ENCODE data around the gene CHRNA1. TPM values are rescaled to one million over a fixed set of nuclear protein-coding genes. Genes with fewer than 3 reads are reported as not detected.

Gene CHRNA1
- total and polyA plus RNA-seq, 4 donors, result 2.0 TPM; not detected in 3

DNA sequence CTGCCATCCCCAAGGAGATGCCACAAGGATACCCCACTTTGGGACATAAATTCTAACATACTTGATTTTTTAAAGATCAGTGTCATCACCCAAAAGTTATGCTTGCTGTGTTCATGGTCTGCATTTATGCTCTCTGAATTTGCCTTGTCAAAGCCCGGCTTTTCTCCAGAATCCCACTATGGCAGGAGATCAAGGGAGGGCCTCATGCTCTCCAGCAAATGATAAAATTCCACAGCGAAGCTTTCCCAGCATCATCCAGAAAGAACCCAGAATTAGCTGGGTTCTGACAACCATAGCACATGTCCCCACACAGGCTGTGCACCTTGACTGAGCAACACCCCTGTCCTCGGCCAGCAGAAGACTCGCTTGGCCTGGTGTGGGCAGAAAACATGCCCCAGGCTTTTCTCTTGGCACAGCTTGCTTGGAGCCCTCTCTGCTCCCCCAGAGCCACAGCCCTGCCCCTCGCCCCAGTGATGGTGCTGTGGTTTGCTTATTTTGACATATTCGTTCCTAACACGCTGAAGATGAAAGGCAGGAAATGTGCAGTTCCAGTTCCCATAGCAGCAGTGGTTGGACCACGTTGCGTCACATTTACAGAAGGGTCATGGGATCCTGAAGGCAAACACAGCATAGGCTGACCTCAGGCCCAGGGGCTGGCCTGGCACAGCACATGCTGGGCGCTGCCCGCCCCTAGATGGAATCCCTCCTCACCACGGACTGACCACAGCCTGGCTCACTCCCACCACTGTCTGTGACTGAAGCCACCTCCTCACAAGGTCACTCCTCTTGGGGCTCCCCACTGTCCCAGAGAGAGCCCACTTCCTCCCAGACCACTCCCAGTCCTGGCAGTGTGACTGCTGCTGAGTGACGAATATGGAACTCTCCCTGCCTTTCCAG lies 14.1 kb upstream of the CHRNA1 start:
- Histone ChIP-seq H3K4me1 (ENCODE audit: control insufficient read depth in 1 of 2, insufficient read depth in 2 of 2, low read length in 2 of 2) (no peaks in the 10 kb centered on the region), H3K27me3 (ENCODE audit: control insufficient read depth in 1 of 2, insufficient read depth in 2 of 2, low read length in 1 of 2) (no peaks in the 10 kb centered on the region), H3K36me3 (ENCODE audit: control insufficient read depth in 1 of 2, insufficient read depth in 2 of 2, low read length in 1 of 2) (no peaks in the 10 kb centered on the region), H3K27ac (ENCODE audit: low read depth in 1 of 2, low read length in 2 of 2) (no peak overlapping the region), H3K4me3 (ENCODE audit: low read length in 2 of 2) (no peak overlapping the region), H3K9me3 (ENCODE audit: control insufficient read depth, low read length) (no peaks in the 10 kb centered on the region)
- DNase-seq (peak in 1 of 2 donors; percentile 76), ATAC-seq (ENCODE audit: low FRiP score) (peak; percentile 32)
- intact Hi-C loops (cut with DNase I), result no loop called here
- WGBS, 2 donors, result 85 to 86% methylated on average over 13 of the region's 13 CpGs

DNA sequence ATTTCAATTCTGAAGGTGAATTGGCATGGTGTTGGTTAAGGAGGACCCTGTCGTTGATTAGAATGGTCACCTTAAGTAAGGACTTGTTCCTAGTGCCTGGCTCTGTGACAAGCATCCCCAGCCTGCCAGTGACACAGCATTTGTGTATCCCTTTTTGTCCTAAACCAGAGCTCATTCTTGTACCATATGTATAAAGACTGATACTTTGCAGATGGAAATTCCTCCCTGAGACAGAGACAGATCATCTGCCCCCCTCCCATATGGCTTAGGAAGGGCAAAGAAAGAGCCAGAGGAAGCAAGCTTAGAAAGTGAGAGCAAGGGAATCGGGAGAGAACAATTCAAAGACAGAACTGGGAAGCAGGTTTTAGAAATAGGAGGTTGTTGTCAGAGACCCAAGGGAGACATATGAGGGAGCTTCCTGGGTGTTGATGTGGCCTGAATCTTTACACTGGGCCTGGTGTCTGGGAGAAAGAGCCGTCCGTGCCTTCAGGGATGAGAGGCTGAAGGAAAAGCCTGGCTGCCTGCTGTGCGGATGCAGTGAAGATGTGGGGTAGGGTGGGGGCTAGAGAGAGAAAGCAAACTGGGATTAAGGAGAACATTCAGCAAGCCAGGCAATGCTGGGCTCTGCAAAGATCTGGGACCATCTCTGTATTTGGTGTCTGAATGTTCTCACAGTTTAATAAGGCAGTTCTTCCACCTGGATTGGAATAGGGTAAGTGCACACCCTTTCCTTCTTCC lies 13.2 kb upstream of the CHRNA1 start:
- H3K4me3 ChIP-seq (ENCODE audit: low read length in 2 of 2), result no peak overlapping the region
- WGBS, 2 donors, result 75 to 97% methylated on average over 5 of the region's 5 CpGs
- no peak overlapping the region for H3K27ac ChIP-seq (ENCODE audit: low read depth in 1 of 2, low read length in 2 of 2)
- intact Hi-C loops (cut with DNase I), result no loop called here
- ATAC-seq (ENCODE audit: low FRiP score), result no peak
- H3K9me3 ChIP-seq (ENCODE audit: control insufficient read depth, low read length), result no peaks in the 10 kb centered on the region
- no peak for DNase-seq
- H3K36me3 ChIP-seq (ENCODE audit: control insufficient read depth in 1 of 2, insufficient read depth in 2 of 2, low read length in 1 of 2), result no peaks in the 10 kb centered on the region
- no peaks in the 10 kb centered on the region for H3K27me3 ChIP-seq (ENCODE audit: control insufficient read depth in 1 of 2, insufficient read depth in 2 of 2, low read length in 1 of 2)
- peaks cover 0 to 2% of the 10 kb centered on the region in 2 donors for H3K4me1 ChIP-seq (ENCODE audit: control insufficient read depth in 1 of 2, insufficient read depth in 2 of 2, low read length in 2 of 2)

- H3K4me1 ChIP-seq (ENCODE audit: control insufficient read depth in 1 of 2, insufficient read depth in 2 of 2, low read length in 2 of 2), result peaks cover 0 to 2% of the 10 kb centered on the region in 2 donors
- intact Hi-C loops (cut with DNase I), result no loop called here
- WGBS, 2 donors, result 88 to 91% methylated on average over 3 of the region's 3 CpGs
These were observed 12.4 kb upstream of the CHRNA1 start for GRCh38 chr2:174776675-174777074.

DNA sequence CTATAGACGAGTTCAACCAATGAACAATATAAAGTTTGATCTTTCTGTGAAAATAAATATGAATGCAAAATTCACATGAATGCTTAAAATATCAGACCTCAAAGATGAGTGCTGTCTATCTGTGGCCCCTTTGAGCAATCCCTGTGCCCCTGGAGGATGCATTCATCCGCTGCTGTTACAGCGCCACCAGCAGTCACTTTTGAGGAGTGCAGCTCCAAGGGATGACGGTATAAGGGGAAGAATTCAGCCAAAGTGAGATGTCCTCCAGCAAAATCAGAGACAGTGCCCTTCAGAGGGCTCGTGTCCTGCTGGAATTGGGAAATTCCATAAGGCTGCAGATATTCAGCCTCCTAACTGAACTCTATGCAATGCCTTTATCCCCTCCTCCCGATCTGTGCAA lies 12.0 kb upstream of the CHRNA1 start:
- 82 to 86% methylated on average over 6 of the region's 6 CpGs for WGBS, 2 donors
- H3K9me3 ChIP-seq (ENCODE audit: control insufficient read depth, low read length), result no peaks in the 10 kb centered on the region
- no peaks in the 10 kb centered on the region for H3K27me3 ChIP-seq (ENCODE audit: control insufficient read depth in 1 of 2, insufficient read depth in 2 of 2, low read length in 1 of 2)
- H3K4me1 ChIP-seq (ENCODE audit: control insufficient read depth in 1 of 2, insufficient read depth in 2 of 2, low read length in 2 of 2), result peaks cover 0 to 2% of the 10 kb centered on the region in 2 donors
- no peak for ATAC-seq (ENCODE audit: low FRiP score)
- H3K36me3 ChIP-seq (ENCODE audit: control insufficient read depth in 1 of 2, insufficient read depth in 2 of 2, low read length in 1 of 2), result no peaks in the 10 kb centered on the region
- no peak for DNase-seq
- no peak overlapping the region for H3K4me3 ChIP-seq (ENCODE audit: low read length in 2 of 2)
- no peak overlapping the region for H3K27ac ChIP-seq (ENCODE audit: low read depth in 1 of 2, low read length in 2 of 2)
- intact Hi-C loops (cut with DNase I), result no loop called here

More at GRCh38 chr2:174776675-174777074, 12.4 kb upstream of the CHRNA1 start:
- Histone ChIP-seq H3K27ac (ENCODE audit: low read depth in 1 of 2, low read length in 2 of 2) (no peak overlapping the region), H3K4me3 (ENCODE audit: low read length in 2 of 2) (no peak overlapping the region), H3K27me3 (ENCODE audit: control insufficient read depth in 1 of 2, insufficient read depth in 2 of 2, low read length in 1 of 2) (no peaks in the 10 kb centered on the region), H3K9me3 (ENCODE audit: control insufficient read depth, low read length) (no peaks in the 10 kb centered on the region), H3K36me3 (ENCODE audit: control insufficient read depth in 1 of 2, insufficient read depth in 2 of 2, low read length in 1 of 2) (no peaks in the 10 kb centered on the region)
- no peak for DNase-seq
- ATAC-seq (ENCODE audit: low FRiP score), result no peak

DNA sequence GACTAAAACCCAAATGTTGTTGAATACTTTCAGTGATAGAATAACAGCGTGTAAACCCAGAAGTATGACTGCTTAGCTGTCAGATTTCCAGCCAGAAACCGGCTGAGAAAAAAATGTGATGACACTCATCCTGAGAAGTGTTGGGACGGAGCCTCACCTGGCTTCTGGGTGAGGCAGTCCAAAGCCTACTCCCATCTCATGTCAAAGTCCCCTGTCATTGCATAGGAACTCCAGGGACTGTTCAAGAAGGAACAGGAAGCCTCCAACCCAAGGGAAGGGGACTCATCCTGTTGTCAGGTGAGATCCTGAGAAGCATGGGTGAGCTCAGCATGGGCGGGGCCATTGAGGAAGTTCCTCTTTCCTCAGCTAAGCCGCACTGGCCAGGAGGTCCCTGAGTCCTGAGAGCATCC lies 11.3 kb upstream of the CHRNA1 start:
- no peak overlapping the region for H3K27ac ChIP-seq (ENCODE audit: low read depth in 1 of 2, low read length in 2 of 2)
- no peak overlapping the region for H3K4me3 ChIP-seq (ENCODE audit: low read length in 2 of 2)
- ATAC-seq (ENCODE audit: low FRiP score) (no peak), DNase-seq (no peak)
- 67 to 86% methylated on average over 5 of the region's 5 CpGs for WGBS, 2 donors
- H3K27me3 ChIP-seq (ENCODE audit: control insufficient read depth in 1 of 2, insufficient read depth in 2 of 2, low read length in 1 of 2), result no peaks in the 10 kb centered on the region
- no peaks in the 10 kb centered on the region for H3K36me3 ChIP-seq (ENCODE audit: control insufficient read depth in 1 of 2, insufficient read depth in 2 of 2, low read length in 1 of 2)
- no peaks in the 10 kb centered on the region for H3K9me3 ChIP-seq (ENCODE audit: control insufficient read depth, low read length)
- intact Hi-C loops (cut with DNase I), result no loop called here
- H3K4me1 ChIP-seq (ENCODE audit: control insufficient read depth in 1 of 2, insufficient read depth in 2 of 2, low read length in 2 of 2), result peaks cover 0 to 2% of the 10 kb centered on the region in 2 donors

GRCh38 chr2:174774886-174775285 lies 10.6 kb upstream of the CHRNA1 start:
- no peak overlapping the region for H3K27ac ChIP-seq (ENCODE audit: low read depth in 1 of 2, low read length in 2 of 2)

GRCh38 chr2:174773215-174773614 lies 8.9 kb upstream of the CHRNA1 start:
- Histone ChIP-seq H3K4me3 (ENCODE audit: low read length in 2 of 2) (no peak overlapping the region), H3K36me3 (ENCODE audit: control insufficient read depth in 1 of 2, insufficient read depth in 2 of 2, low read length in 1 of 2) (no peaks in the 10 kb centered on the region), H3K4me1 (ENCODE audit: control insufficient read depth in 1 of 2, insufficient read depth in 2 of 2, low read length in 2 of 2) (peaks cover 0 to 2% of the 10 kb centered on the region in 2 donors), H3K27ac (ENCODE audit: low read depth in 1 of 2, low read length in 2 of 2) (no peak overlapping the region), H3K9me3 (ENCODE audit: control insufficient read depth, low read length) (no peaks in the 10 kb centered on the region), H3K27me3 (ENCODE audit: control insufficient read depth in 1 of 2, insufficient read depth in 2 of 2, low read length in 1 of 2) (no peaks in the 10 kb centered on the region)
- ATAC-seq (ENCODE audit: low FRiP score) (no peak), DNase-seq (no peak)
- WGBS, 2 donors, result 19 to 25% methylated on average over 2 of the region's 2 CpGs
- intact Hi-C loops (cut with DNase I), result no loop called here

More at GRCh38 chr2:174774886-174775285, 10.6 kb upstream of the CHRNA1 start:
- H3K27me3 ChIP-seq (ENCODE audit: control insufficient read depth in 1 of 2, insufficient read depth in 2 of 2, low read length in 1 of 2), result no peaks in the 10 kb centered on the region
- intact Hi-C loops (cut with DNase I), result no loop called here
- H3K4me3 ChIP-seq (ENCODE audit: low read length in 2 of 2), result no peak overlapping the region
- no peaks in the 10 kb centered on the region for H3K9me3 ChIP-seq (ENCODE audit: control insufficient read depth, low read length)
- DNase-seq (no peak), ATAC-seq (ENCODE audit: low FRiP score) (no peak)
- H3K36me3 ChIP-seq (ENCODE audit: control insufficient read depth in 1 of 2, insufficient read depth in 2 of 2, low read length in 1 of 2), result no peaks in the 10 kb centered on the region
- H3K4me1 ChIP-seq (ENCODE audit: control insufficient read depth in 1 of 2, insufficient read depth in 2 of 2, low read length in 2 of 2), result peaks cover 0 to 2% of the 10 kb centered on the region in 2 donors
- 93 to 96% methylated on average over 4 of the region's 4 CpGs for WGBS, 2 donors

GRCh38 chr2:174772472-174772801 lies 8.2 kb upstream of the CHRNA1 start:
- no peak for DNase-seq
- 75 to 79% methylated on average over 5 of the region's 5 CpGs for WGBS, 2 donors
- no peak for ATAC-seq (ENCODE audit: low FRiP score)
- Histone ChIP-seq H3K4me1 (ENCODE audit: control insufficient read depth in 1 of 2, insufficient read depth in 2 of 2, low read length in 2 of 2) (peaks cover 0 to 2% of the 10 kb centered on the region in 2 donors), H3K36me3 (ENCODE audit: control insufficient read depth in 1 of 2, insufficient read depth in 2 of 2, low read length in 1 of 2) (no peaks in the 10 kb centered on the region), H3K9me3 (ENCODE audit: control insufficient read depth, low read length) (no peaks in the 10 kb centered on the region), H3K4me3 (ENCODE audit: low read length in 2 of 2) (no peak overlapping the region), H3K27me3 (ENCODE audit: control insufficient read depth in 1 of 2, insufficient read depth in 2 of 2, low read length in 1 of 2) (no peaks in the 10 kb centered on the region), H3K27ac (ENCODE audit: low read depth in 1 of 2, low read length in 2 of 2) (no peak overlapping the region)
- intact Hi-C loops (cut with DNase I), result no loop called here

All from aorta (tissue), 5 donors.